Adipose tissue (tissue), 3 donors: ENCODE data around the gene CDX2. TPM values are rescaled to one million over a fixed set of nuclear protein-coding genes. Genes with fewer than 3 reads are reported as not detected.
"Not testable (repeated sequence)": the region's sequence is repeated elsewhere in the genome, so short reads cannot be mapped to it uniquely, and the experiment has no call there.

Experiments used
- H3K27ac ChIP-seq: one replicate; pipeline ENCODE4 v1.5.1; 2013; ENCODE audit warnings: low read depth, low read length
- WGBS, 3 donors: extraction: QIAGEN DNeasy Blood & Tissue Kit; methylation state at CpG; one replicate each; pipeline ENCODE4 v1.1.7; 2013; 5-methylcytosine and 5-hydroxymethylcytosine counted together
- polyA plus RNA-seq, 3 donors: library from polyadenylated mRNA; stranded (reverse); fragments of 200-250 nt; gene quantifications; one replicate each; pipeline ENCODE4 v1.2.3, GENCODE V29; 2013
- donor health status: healthy with polysubstance abuse.
- donor health status: Bipolar disorder and iron deficiency.
- donor health status: healthy.

Gene CDX2
- 1 to 10 TPM in 1 of 3 donors, under 1 TPM in 1, not detected in 1; 0.28 to 3.2 TPM for polyA plus RNA-seq

- 5 to 17% (median 5%) methylated on average over 31 to 34 of the region's 34 CpGs for WGBS, 3 donors
- H3K27ac ChIP-seq, result no peak within 1 kb of the TSS
Measured at GRCh38 chr13:27969082-27969865, at the start of gene CDX2. Gene CDX2, minus strand, starts transcription at chr13:27969315. Its CDS starts 309 bp downstream, at chr13:27969006.

- no peak overlapping the region for H3K27ac ChIP-seq
- WGBS, 3 donors, result 31 to 59% (median 38%) methylated on average over 3 of the region's 3 CpGs
Measured at GRCh38 chr13:28014301-28014700, 45.2 kb upstream of the CDX2 start.

GRCh38 chr13:28013482-28013881 lies 44.4 kb upstream of the CDX2 start:
- H3K27ac ChIP-seq, result no peak overlapping the region
- WGBS, 3 donors, result 79 to 85% (median 79%) methylated on average over 1 of the region's 1 CpG

GRCh38 chr13:28012896-28013295 lies 43.8 kb upstream of the CDX2 start:
- no peak overlapping the region for H3K27ac ChIP-seq

GRCh38 chr13:28012383-28012782 lies 43.3 kb upstream of the CDX2 start:
- WGBS, 3 donors, result 78 to 88% (median 85%) methylated on average over 4 of the region's 4 CpGs

GRCh38 chr13:28010046-28010445 lies 40.9 kb upstream of the CDX2 start:
- 65 to 85% (median 83%) methylated on average over 5 of the region's 5 CpGs for WGBS, 3 donors
- no peak overlapping the region for H3K27ac ChIP-seq

More at GRCh38 chr13:28012383-28012782, 43.3 kb upstream of the CDX2 start:
- H3K27ac ChIP-seq, result no peak overlapping the region

- not testable (repeated sequence) for H3K27ac ChIP-seq
- WGBS, 3 donors, result 94 to 95% (median 95%) methylated on average over 13 of the region's 13 CpGs
Measured at GRCh38 chr13:28005016-28005415, 35.9 kb upstream of the CDX2 start.

GRCh38 chr13:28002886-28003698 lies 34.0 kb upstream of the CDX2 start:
- WGBS, 3 donors, result 74 to 78% (median 76%) methylated on average over 6 of the region's 6 CpGs
- no peak overlapping the region for H3K27ac ChIP-seq

GRCh38 chr13:28001837-28002473 lies 32.8 kb upstream of the CDX2 start:
- H3K27ac ChIP-seq, result no peak overlapping the region
- 82 to 88% (median 86%) methylated on average over 20 of the region's 20 CpGs for WGBS, 3 donors

- H3K27ac ChIP-seq, result no peak overlapping the region
- 72 to 94% (median 80%) methylated on average over 11 of the region's 11 CpGs for WGBS, 3 donors
Measured at GRCh38 chr13:28001049-28001448, 31.9 kb upstream of the CDX2 start.

GRCh38 chr13:28000567-28000966 lies 31.5 kb upstream of the CDX2 start:
- no peak overlapping the region for H3K27ac ChIP-seq
- WGBS, 3 donors, result 42 to 49% (median 46%) methylated on average over 5 of the region's 5 CpGs

GRCh38 chr13:27997904-27998522 lies 28.9 kb upstream of the CDX2 start:
- 28 to 63% (median 47%) methylated on average over 7 of the region's 7 CpGs for WGBS, 3 donors
- H3K27ac ChIP-seq, result no peak overlapping the region

GRCh38 chr13:27991881-27992280 lies 22.8 kb upstream of the CDX2 start:
- 68 to 79% (median 75%) methylated on average over 6 of the region's 6 CpGs for WGBS, 3 donors
- no peak overlapping the region for H3K27ac ChIP-seq

GRCh38 chr13:27988520-27988919 lies 19.4 kb upstream of the CDX2 start, which contains the start of gene URAD:
Gene URAD, minus strand, starts transcription at chr13:27988693. Its CDS starts 56 bp downstream, at chr13:27988637.
- 62 to 80% (median 78%) methylated on average over 11 of the region's 11 CpGs for WGBS, 3 donors
- no peak within 1 kb of the TSS for H3K27ac ChIP-seq

GRCh38 chr13:27985600-27985999 lies 16.5 kb upstream of the CDX2 start:
- WGBS, 3 donors, result 81 to 97% (median 89%) methylated on average over 1 of the region's 1 CpG
- H3K27ac ChIP-seq, result no peak overlapping the region

- no peak overlapping the region for H3K27ac ChIP-seq
- 57 to 61% (median 57%) methylated on average over 2 of the region's 2 CpGs for WGBS, 3 donors
Measured at GRCh38 chr13:27982361-27982760, 13.2 kb upstream of the CDX2 start.

GRCh38 chr13:27981006-27981708 lies 12.0 kb upstream of the CDX2 start:
- no peak overlapping the region for H3K27ac ChIP-seq
- 25 to 41% (median 28%) methylated on average over 11 of the region's 11 CpGs for WGBS, 3 donors
